MM.1S (cell line): Measurements from ENCODE around the gene AQP11.

ENCODE experiments used
- DNase-seq: peaks from one replicate; pipeline ENCODE4 v3.0.0-alpha.2; 2015
- H2AFZ ChIP-seq: fragments of 300-600 bp; sonication (generic); 2 replicates; pipeline ENCODE4 v1.6.0; 2016; ENCODE audit warnings: antibody characterized with exemption, low read length
- H3F3A ChIP-seq: fragments of 300-600 bp; sonication (generic); 2 replicates; pipeline ENCODE4 v1.6.1; 2016; ENCODE audit warnings: mild to moderate bottlenecking, antibody characterized with exemption, low read length, moderate library complexity, mixed read lengths; ENCODE audit not compliant: insufficient read depth
- H3K27ac ChIP-seq: fragments of 300-600 bp; sonication (generic); 2 replicates; pipeline ENCODE4 v1.5.1; 2016; ENCODE audit warnings: mild to moderate bottlenecking, low read length
- H3K27me3 ChIP-seq: fragments of 300-600 bp; sonication (generic); replicated peaks from 2 replicates; pipeline ENCODE4 v1.6.0; 2016; ENCODE audit warnings: low read length; ENCODE audit not compliant: insufficient read depth
- H3K36me3 ChIP-seq: fragments of 300-600 bp; sonication (generic); replicated peaks from 2 replicates; pipeline ENCODE4 v1.6.1; 2016; ENCODE audit warnings: mild to moderate bottlenecking, low read length, mixed read lengths; ENCODE audit not compliant: insufficient read depth
- H3K4me1 ChIP-seq: fragments of 300-600 bp; sonication (generic); 2 replicates; pipeline ENCODE4 v1.6.1; 2016; ENCODE audit warnings: low read length, mixed read lengths
- H3K4me2 ChIP-seq: fragments of 300-600 bp; sonication (generic); 2 replicates; pipeline ENCODE4 v1.6.0; 2016; ENCODE audit warnings: low read depth, low read length
- H3K4me3 ChIP-seq: fragments of 300-600 bp; sonication (generic); 2 replicates; pipeline ENCODE4 v1.5.1; 2016; ENCODE audit warnings: low read length, mixed read lengths
- H3K79me2 ChIP-seq: fragments of 300-600 bp; sonication (generic); 2 replicates; pipeline ENCODE4 v1.6.1; 2016; ENCODE audit warnings: mixed run types, low read length, mixed read lengths
- H3K9ac ChIP-seq: fragments of 300-600 bp; sonication (generic); 2 replicates; pipeline ENCODE4 v1.6.1; 2016; ENCODE audit warnings: low read length, mixed read lengths
- H3K9me2 ChIP-seq: fragments of 300-600 bp; sonication (generic); replicated peaks from 2 replicates; pipeline ENCODE4 v1.6.1; 2016; ENCODE audit warnings: mild to moderate bottlenecking, low read length, mixed read lengths; ENCODE audit not compliant: insufficient read depth
- H3K9me3 ChIP-seq: fragments of 300-600 bp; sonication (generic); replicated peaks from 2 replicates; pipeline ENCODE4 v1.6.1; 2016; ENCODE audit warnings: mild to moderate bottlenecking, low read length, mixed read lengths; ENCODE audit not compliant: insufficient read depth
- H4K20me1 ChIP-seq: fragments of 300-600 bp; sonication (generic); 2 replicates; pipeline ENCODE4 v1.6.1; 2016; ENCODE audit warnings: mild to moderate bottlenecking, low read length, moderate library complexity, mixed read lengths; ENCODE audit not compliant: insufficient read depth
- EZH2 ChIP-seq: fragments of 300-600 bp; sonication (generic); optimal IDR thresholded peaks from 2 replicates; pipeline ENCODE3; 2017; ENCODE audit warnings: low read depth, mild to moderate bottlenecking, antibody characterized with exemption, low read length, mixed read lengths
- EZH2phosphoT487 ChIP-seq: fragments of 300-600 bp; sonication (generic); IDR thresholded peaks from 2 replicates; pipeline ENCODE4 v1.6.1; 2018; ENCODE audit warnings: antibody characterized with exemption, low read length
- TF ChIP-seq, protein P1 (sequence below): fragments of 300-600 bp; sonication (generic); IDR thresholded peaks from 2 replicates; pipeline ENCODE4 v1.5.1; 2016; ENCODE audit warnings: antibody characterized with exemption, low read length, mixed read lengths

AQP11 gene

DNA sequence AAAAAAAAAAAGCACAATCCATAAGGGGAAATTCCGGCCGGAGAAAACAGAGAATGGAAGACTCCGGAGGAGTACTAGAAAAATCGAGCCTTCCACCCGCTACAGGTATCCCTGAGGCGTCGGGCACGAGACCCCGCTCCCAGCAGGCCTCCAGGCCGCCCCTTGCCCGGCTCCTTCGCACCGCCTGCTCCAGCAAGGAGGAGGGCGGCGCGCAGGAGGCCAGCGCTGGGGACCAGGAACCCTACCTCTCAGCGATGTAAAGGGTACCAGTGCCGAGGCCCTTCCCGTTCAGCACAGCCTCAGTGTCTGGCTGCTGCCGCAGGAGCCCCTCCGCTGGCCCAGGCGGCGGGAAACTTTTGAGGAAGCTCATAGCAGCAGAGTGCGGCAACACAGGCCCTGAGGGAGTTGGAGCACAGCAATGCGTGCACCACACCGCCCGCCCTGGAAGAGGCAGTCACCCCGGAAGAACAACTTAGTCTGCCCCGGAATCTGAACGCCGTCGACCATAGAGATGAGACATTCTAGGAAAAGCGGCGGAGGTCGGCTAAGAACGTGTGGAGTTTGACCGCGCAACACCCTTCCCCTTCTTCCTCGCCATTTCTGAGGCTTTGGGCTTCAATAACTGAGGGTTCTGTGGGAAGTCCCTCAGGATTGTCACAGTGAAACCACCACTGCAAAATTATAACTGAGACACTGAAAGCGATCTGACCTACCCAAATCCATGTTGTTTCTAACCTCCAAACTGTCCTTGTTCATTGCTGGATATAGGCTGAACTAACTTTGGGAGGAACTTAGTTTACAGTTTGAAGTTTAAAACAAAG lies 47.8 kb downstream of the AQP11 start, which contains the start of gene CLNS1A:
CLNS1A (minus strand) TSS at position 450 of the 821 bp plus-strand sequence; CDS start at position 370, 80 bp downstream.
- Histone ChIP-seq H3K27me3 (no peaks in the 10 kb centered on the region), H2AFZ (peak within 1 kb of the TSS; percentile 97), H3K9ac (peak within 1 kb of the TSS; percentile 92), H3K27ac (peak within 1 kb of the TSS; percentile 34; the same call in 1 of the 2 replicates), H3K9me2 (no peaks in the 10 kb centered on the region), H3K4me2 (peak within 1 kb of the TSS; percentile 62), H3K4me3 (peak within 1 kb of the TSS; percentile 89), H3F3A (no peaks in the 10 kb centered on the region), H4K20me1 (no peaks in the 10 kb centered on the region), H3K36me3 (no peaks in the 10 kb centered on the region), H3K79me2 (peaks cover 49% of the 10 kb centered on the region), H3K9me3 (no peaks in the 10 kb centered on the region), H3K4me1 (peaks cover 7% of the 10 kb centered on the region)
- DNase-seq: peak; percentile 87
- no peak for TF ChIP-seq EZH2phosphoT487
- TF ChIP-seq EZH2: no peak
- TF ChIP-seq, protein P1, sequence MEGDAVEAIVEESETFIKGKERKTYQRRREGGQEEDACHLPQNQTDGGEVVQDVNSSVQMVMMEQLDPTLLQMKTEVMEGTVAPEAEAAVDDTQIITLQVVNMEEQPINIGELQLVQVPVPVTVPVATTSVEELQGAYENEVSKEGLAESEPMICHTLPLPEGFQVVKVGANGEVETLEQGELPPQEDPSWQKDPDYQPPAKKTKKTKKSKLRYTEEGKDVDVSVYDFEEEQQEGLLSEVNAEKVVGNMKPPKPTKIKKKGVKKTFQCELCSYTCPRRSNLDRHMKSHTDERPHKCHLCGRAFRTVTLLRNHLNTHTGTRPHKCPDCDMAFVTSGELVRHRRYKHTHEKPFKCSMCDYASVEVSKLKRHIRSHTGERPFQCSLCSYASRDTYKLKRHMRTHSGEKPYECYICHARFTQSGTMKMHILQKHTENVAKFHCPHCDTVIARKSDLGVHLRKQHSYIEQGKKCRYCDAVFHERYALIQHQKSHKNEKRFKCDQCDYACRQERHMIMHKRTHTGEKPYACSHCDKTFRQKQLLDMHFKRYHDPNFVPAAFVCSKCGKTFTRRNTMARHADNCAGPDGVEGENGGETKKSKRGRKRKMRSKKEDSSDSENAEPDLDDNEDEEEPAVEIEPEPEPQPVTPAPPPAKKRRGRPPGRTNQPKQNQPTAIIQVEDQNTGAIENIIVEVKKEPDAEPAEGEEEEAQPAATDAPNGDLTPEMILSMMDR: no peak

DNA sequence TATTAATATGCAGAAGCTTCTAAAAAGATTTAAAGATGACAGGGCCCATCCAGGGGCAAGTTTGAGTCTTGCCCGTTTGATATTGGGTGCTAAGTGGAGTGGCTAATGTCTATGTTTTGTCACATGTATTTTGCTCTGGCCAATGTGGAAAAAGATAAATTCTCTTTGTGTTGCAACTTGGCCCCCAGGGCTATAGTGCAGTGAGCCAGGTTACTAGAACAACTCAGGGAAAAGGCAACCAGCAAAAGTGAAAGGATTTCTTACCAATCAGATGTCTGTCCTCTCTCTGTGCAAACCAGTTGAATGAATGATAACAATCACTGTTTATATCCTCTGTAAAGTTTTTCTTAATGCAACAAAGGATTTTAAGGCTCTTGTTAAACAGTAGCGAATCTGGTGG lies 52.5 kb downstream of the AQP11 start:
- Histone ChIP-seq H4K20me1 (no peaks in the 10 kb centered on the region), H3K9ac (no peak overlapping the region), H3K27me3 (no peaks in the 10 kb centered on the region), H3K4me2 (no peak overlapping the region), H3K27ac (no peak overlapping the region), H3K4me1 (peaks cover 4% of the 10 kb centered on the region), H2AFZ (no peak overlapping the region), H3K4me3 (no peak overlapping the region), H3K36me3 (no peaks in the 10 kb centered on the region), H3K79me2 (peaks cover 5% of the 10 kb centered on the region), H3K9me3 (no peaks in the 10 kb centered on the region), H3F3A (no peaks in the 10 kb centered on the region), H3K9me2 (no peaks in the 10 kb centered on the region)
- TF ChIP-seq EZH2phosphoT487 (no peak), EZH2 (no peak)
- TF ChIP-seq, protein P1: no peak
- no peak for DNase-seq

DNA sequence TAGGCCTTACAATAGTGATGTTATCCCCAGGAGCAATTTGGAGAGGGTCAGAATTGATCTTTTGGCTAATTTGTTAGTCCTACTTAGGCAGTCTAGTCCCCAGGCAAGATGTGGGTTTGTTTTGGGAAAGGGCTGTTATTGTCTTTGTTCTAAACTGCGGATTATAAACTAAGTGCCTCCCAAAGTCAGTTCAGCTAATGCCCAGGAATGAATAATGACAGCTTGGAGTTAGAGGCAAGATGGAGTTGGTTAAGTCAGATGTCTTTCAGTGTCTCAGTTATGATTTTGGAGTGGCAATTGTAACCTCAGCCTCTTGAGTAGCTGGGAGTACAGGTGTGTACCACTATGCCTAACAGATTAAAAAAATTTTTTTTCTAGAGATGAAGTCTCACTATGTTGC lies 55.1 kb downstream of the AQP11 start:
- Histone ChIP-seq H4K20me1 (no peaks in the 10 kb centered on the region), H3F3A (no peaks in the 10 kb centered on the region), H3K4me1 (no peaks in the 10 kb centered on the region), H3K4me2 (no peak overlapping the region), H3K36me3 (no peaks in the 10 kb centered on the region), H3K9ac (no peak overlapping the region), H3K79me2 (no peaks in the 10 kb centered on the region), H3K9me3 (no peaks in the 10 kb centered on the region), H2AFZ (no peak overlapping the region), H3K27me3 (no peaks in the 10 kb centered on the region), H3K9me2 (no peaks in the 10 kb centered on the region), H3K4me3 (no peak overlapping the region), H3K27ac (no peak overlapping the region)
- DNase-seq: no peak
- no peak for TF ChIP-seq EZH2phosphoT487
- no peak for TF ChIP-seq EZH2
- TF ChIP-seq, protein P1: no peak
